NCI-H2171 treated with DMSO at 0.1 percent for 48 hours (cell line): ENCODE results near the gene CACNA1H.
"Not testable (repeated sequence)": the region's sequence is repeated elsewhere in the genome, so short reads cannot be mapped to it uniquely, and the experiment has no call there.

Experiments
- DNase-seq: peaks from one replicate; lab custom pipeline; 2025; lab: John Stamatoyannopoulos, UW

Gene CACNA1H

GRCh38 chr16:1193143-1193824, 40.4 kb downstream of the CACNA1H start:
- peak; percentile 60 for DNase-seq

DNA sequence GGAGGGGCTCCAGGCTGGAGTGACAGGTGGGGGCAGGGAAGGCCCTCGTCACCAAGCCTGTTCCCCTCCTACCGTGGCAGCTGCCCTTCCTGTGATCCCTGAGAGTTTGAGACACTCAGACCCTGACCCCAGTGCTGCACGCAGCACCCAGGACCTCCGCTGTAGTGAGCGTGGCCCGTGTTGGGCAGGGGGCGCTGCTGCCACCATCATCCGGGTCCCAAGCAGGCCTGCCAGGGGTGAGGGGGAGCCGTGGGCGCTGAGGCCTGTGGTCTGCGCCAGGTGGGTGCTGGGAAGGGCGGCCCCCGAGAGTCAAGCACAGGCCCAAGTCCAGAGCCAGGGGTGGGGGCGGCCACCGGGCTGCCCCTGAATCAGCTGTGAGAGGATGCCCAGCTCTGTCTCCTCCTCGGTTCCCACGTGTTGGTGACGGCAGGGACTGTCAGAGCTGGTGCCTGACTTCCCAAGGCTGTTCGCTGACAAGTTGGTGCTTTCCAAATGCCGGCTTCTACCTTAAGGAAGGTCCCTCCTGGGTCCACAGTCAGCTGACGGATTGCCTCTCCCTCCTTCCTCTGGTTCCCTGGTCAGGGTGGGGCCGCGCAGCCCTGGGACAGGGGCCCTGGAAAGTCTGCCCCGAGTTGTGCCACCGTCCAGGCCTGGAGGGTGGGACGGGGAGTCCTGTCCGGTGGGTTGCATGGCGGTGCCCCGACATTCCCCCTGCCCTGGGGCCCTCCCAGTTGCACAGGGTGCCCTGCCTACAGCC, 41.1 kb downstream of the CACNA1H start:
- DNase-seq: no peak

DNA sequence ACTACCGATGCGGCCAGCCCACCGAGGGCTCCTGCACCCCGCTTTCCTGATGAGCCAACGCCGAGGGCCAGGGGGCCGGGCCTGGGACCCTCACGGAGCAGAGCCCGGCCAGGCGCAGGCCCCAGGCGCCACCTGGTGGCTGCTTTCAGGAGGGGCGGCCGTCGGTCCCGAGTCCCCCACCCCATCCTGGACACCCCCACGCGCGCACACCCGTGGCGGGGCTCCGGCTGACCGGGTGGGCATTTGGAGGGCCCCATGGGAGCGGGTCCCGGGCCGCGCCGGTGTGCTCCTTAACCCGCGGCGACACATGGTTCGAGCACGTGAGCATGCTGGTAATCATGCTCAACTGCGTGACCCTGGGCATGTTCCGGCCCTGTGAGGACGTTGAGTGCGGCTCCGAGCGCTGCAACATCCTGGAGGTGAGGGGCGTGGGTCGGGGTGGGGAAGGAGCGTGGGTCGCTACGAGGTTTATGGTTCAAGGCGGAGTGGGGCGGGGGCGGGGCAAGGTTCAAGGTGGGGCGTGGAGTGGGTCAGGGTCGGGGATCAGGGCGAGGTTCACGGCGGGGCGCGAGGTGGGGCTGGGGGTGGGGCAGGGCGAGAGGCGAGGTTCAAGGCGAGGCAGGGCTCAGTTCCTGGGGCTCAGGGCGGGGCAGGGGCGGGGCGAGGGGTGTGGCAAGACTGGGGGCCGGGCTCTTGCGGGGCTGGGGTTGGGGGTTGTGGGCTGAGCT, 41.9 kb downstream of the CACNA1H start:
- DNase-seq: no peak

DNA sequence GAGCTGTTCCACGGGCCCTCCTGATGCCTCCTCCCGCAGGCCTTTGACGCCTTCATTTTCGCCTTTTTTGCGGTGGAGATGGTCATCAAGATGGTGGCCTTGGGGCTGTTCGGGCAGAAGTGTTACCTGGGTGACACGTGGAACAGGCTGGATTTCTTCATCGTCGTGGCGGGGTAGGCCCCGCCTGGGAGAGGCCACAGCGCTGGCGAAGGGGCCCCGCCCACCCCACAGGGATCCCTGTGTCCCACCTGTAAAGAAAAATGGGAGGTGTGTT, 42.4 kb downstream of the CACNA1H start:
- DNase-seq: no peak

DNA sequence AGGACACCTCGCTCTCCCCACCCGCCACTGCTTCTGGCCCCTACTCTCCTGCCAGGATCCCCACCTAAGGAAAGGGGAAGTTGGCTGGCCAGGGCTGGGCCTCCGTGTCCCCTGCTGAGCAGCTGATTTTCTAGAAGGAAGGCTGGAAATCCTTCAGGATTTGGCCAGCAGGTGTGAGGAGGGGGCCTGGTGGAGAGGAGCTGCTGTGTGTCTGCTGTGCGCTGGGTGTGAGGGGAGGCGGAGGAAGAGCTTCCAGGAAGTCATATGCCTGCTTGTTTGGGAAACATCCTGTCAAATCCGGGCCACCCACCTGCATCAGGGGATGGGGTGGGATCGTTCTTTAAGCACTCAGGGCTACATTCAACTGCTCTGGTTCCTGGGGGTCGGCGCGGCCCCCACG, 43.6 kb downstream of the CACNA1H start:
- no peak for DNase-seq

DNA sequence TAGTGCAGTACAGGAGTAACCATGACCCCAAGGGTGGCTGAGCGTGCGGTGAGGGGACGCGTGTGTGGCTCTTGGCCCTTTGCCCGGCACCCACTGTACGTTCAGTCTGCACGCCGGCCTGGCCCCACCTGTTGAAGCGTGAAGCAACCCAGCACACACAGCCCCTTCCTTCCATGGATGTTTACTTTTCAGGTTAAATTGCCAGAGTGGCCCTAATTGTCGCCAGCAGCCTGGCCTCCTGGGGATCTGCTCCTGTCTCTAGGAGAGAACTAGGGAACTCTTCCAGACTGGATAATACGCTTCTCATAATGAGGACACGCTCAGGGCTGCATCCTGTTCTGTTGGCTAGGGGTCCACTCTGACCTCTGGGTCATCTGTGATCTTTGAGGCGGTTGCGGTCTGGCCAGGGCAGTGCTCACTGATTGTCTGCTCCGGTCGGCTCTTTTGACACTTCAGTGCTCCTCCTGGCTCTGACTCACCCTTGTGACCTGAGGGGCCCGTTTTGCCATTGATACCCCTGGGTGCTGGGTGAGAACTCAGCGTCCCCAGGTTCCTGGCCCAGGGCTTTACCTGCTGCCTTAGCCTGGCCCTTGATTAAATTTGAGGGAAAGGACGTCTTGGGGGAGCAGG, 44.4 kb downstream of the CACNA1H start:
- DNase-seq: peak; percentile 67

DNA sequence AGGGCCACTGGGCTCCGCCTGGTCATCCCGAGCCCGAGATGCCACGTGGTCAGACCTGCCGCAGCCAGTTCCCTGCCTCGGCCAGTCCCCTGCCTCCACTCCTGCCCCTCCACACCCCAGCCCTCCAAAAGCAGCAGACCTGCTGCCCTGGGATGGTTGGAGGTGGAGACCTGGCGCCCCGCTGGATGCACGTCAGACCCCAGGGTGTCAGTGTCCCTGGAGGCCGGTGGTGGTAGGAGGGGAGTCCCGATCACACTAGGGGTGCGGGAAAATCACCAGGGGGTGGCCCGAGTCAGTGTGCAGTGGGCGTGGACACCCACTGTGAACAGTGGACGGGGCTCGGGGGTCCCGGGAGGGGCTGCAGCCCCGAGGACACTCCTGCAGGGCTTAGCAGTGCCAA, 45.3 kb downstream of the CACNA1H start:
- no peak for DNase-seq

DNA sequence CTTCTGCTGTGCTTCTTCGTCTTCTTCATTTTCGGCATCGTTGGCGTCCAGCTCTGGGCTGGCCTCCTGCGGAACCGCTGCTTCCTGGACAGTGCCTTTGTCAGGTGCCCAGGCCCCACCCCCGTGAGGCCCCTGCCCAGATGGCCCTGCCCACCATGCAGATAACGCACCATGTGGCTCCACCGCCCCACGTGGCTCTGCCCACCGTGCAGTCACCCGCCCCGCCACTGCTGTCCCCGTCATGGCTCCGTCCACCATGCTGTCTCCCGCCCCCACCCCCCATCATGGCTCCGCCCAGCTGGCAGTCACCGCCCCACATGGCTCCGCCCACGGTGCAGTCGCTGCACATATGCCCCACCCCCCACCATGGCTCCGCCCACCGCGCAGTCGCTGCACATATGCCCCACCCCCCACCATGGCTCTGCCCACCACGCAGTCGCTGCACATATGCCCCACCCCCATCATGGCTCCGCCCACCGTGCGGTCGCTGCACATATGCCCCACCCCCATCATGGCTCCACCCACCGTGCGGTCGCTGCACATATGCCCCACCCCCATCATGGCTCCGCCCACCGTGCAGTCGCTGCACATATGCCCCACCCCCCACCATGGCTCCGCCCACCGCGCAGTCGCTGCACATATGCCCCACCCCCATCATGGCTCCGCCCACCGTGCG, 45.9 kb downstream of the CACNA1H start:
- not testable (repeated sequence) for DNase-seq

DNA sequence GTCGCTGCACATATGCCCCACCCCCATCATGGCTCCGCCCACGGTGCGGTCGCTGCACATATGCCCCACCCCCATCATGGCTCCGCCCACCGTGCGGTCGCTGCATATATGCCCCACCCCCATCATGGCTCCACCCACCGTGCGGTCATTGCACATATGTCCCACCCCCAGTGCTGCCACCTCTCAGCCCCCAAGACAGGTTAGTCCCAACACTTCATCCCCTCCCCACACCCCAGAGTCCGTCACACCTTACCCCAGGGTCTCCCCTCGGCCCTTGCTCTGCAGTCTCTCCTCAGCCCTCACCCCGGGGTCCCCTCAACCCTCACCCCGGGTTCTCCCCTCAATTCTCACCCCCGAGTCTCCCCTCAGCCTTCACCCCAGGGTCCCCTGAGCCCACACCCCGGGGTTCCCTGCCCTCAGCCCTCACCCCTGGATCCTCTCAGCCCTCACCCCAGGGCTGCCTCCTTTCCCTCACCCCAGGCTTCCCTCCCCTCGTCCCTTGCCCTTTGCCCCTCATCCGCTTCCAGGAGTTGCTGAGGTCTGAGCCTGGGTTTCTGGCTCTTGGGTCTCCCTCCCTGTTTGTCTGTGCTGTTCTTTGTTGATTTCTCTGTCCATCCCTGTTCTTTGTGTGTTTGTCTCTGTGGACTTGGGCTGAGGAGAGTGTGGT, 46.6 kb downstream of the CACNA1H start:
- DNase-seq: no peak

DNA sequence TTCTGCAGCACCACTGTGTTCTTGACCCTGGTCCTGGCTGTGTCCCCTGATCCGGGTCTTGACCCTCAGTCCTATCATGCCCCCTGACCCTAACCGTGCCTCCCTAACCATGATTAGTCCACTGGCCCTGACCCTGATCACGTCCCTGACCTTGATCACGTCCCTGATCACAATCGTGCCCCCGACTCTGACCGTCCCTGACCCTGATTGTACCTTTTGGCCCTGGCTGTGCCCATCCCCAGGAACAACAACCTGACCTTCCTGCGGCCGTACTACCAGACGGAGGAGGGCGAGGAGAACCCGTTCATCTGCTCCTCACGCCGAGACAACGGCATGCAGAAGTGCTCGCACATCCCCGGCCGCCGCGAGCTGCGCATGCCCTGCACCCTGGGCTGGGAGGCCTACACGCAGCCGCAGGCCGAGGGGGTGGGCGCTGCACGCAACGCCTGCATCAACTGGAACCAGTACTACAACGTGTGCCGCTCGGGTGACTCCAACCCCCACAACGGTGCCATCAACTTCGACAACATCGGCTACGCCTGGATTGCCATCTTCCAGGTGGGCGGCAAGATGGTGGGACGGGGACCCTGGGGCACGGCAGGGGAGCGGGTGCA, 47.2 kb downstream of the CACNA1H start:
- no peak for DNase-seq

DNA sequence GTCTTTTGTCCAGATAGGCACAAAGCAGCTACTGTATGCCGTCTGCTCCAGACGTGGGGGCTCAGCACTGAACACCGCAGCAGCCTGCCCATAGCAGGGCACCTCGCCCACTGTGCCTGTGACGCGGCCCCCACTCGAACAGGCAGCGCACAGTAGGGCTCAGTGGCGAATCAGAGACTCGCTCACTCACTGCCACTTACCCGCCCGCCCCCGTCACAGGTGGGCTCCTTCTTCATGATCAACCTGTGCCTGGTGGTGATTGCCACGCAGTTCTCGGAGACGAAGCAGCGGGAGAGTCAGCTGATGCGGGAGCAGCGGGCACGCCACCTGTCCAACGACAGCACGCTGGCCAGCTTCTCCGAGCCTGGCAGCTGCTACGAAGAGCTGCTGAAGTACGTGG, 48.5 kb downstream of the CACNA1H start:
- no peak for DNase-seq

DNA sequence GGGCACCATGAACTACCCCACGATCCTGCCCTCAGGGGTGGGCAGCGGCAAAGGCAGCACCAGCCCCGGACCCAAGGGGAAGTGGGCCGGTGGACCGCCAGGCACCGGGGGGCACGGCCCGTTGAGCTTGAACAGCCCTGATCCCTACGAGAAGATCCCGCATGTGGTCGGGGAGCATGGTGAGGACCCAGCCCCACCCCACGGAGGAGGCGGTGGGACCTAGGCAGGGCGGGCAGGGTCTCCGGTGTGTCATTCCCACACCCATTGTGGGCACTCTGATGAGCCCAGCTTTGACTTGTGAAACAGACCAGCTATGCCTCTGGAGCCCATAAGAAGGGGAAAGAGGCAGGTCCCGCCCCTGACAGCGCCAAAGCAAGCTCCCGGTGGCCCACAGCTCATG, 49.4 kb downstream of the CACNA1H start:
- no peak for DNase-seq

DNA sequence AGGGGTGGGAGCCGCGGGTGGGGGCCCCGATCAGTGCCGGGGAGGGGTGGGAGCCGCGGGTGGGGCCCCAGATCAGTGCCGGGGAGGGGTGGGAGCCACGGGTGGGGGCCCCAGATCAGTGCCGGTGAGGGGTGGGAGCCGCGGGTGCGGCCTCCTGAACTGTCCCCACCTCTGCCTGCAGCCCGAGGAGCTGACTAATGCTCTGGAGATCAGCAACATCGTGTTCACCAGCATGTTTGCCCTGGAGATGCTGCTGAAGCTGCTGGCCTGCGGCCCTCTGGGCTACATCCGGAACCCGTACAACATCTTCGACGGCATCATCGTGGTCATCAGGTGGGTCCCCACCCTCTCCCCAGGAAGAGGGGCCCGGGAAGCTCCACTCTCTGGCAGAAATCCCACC, 52.0 kb downstream of the CACNA1H start:
- DNase-seq: no peak

DNA sequence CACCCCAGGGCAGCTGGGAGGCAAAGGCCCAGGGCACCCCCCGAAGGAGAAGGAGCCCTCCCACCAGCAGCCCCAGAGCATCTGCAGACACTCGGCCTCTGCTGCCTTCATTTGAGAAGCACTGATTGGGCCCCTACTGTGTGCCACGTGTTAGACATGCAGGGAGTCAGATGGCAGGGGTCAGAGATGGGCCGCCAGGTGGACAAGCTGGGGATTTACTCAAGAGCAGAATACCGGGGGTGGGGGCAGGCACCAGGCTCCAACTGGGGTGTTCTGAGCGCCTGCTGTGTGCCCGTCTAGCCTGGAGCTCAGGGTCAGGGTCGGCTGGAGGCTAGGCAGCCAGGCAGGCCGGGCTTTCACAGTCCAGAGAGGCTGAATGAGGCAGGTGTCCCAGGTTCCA, 53.4 kb downstream of the CACNA1H start:
- no peak for DNase-seq

DNA sequence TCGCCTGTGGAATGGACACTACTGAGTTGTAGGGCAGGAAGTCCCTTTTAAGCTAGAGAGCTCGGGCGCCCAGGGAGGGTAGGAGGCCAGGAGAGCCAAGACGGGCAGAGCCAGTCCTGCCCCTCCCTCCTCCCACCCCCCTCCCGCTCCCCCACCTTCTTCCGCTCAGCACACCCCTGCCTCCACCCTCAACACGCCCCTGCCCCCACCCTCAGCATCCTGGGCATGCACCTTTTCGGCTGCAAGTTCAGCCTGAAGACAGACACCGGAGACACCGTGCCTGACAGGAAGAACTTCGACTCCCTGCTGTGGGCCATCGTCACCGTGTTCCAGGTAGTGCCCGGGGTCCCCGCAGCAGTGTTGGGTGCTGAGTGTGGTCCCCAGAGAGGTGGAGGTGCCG, 53.9 kb downstream of the CACNA1H start:
- DNase-seq: no peak

GRCh38 chr16:1208239-1208830, 55.4 kb downstream of the CACNA1H start:
- no peak for DNase-seq

GRCh38 chr16:1209081-1209480, 56.2 kb downstream of the CACNA1H start:
- DNase-seq: no peak

DNA sequence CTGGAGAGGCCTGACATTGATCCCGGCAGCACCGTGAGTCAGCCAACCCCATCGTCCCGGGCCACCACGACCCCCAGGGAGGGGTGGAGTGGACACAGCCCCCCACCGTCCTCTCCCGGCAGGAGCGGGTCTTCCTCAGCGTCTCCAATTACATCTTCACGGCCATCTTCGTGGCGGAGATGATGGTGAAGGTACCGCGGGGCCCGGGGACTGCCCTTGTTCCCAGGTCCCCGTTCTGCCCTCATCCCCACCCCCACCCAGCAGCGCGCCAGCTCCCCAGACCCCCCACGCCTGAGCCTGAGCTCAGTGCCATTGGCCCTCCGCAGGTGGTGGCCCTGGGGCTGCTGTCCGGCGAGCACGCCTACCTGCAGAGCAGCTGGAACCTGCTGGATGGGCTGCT, 57.6 kb downstream of the CACNA1H start:
- no peak for DNase-seq

DNA sequence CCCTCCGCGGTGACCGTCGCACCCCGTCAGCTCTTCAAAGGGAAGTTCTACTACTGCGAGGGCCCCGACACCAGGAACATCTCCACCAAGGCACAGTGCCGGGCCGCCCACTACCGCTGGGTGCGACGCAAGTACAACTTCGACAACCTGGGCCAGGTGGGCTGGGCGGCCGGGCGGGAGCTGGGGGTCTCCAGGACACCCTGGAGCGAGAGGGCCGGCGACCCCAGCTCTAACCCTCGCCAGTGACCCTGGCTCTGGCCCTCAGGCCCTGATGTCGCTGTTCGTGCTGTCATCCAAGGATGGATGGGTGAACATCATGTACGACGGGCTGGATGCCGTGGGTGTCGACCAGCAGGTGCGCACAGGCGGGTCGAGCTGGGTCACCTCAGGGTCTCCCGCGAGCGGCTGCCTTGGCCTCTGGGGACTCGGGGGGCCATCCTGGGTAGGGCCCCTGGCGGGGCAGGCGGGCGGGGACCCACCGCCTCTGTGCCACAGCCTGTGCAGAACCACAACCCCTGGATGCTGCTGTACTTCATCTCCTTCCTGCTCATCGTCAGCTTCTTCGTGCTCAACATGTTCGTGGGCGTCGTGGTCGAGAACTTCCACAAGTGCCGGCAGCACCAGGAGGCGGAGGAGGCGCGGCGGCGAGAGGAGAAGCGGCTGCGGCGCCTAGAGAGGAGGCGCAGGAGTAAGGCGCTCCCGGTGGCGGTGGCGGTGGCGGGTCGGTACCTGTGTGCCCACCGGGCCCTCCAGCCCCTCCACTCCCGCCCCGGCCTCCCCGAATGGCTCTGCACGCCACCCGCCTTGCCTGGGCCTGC, 58.8 kb downstream of the CACNA1H start:
- no peak for DNase-seq

- no peak for DNase-seq
These were observed 59.8 kb downstream of the CACNA1H start for GRCh38 chr16:1212616-1213194.
